COR-L47 (cell line): Measurements from ENCODE around the gene ARFGEF3.

Experiments
- DNase-seq: peaks from one replicate; lab custom pipeline; 2025; lab: John Stamatoyannopoulos, UW

ARFGEF3 gene

GRCh38 chr6:138162111-138162954 lies 594 bp downstream of the ARFGEF3 start:
- no peak for DNase-seq

- DNase-seq, result no peak
Observed at GRCh38 chr6:138162955-138163575, 1.3 kb downstream of the ARFGEF3 start.

GRCh38 chr6:138175596-138175995 lies 13.9 kb downstream of the ARFGEF3 start:
- DNase-seq, result no peak

- no peak for DNase-seq
Observed at GRCh38 chr6:138176652-138177232, 15.0 kb downstream of the ARFGEF3 start.

GRCh38 chr6:138182939-138183789 lies 21.4 kb downstream of the ARFGEF3 start:
- DNase-seq, result peak; percentile 71

GRCh38 chr6:138183790-138184134 lies 22.0 kb downstream of the ARFGEF3 start:
- no peak for DNase-seq

- no peak for DNase-seq
Observed at GRCh38 chr6:138184230-138184629, 22.5 kb downstream of the ARFGEF3 start.

GRCh38 chr6:138187156-138187555 lies 25.4 kb downstream of the ARFGEF3 start:
- no peak for DNase-seq

GRCh38 chr6:138188278-138188941 lies 26.7 kb downstream of the ARFGEF3 start:
- DNase-seq, result peak; percentile 20

GRCh38 chr6:138194287-138194686 lies 32.5 kb downstream of the ARFGEF3 start:
- no peak for DNase-seq

GRCh38 chr6:138196122-138196738 lies 34.5 kb downstream of the ARFGEF3 start:
- no peak for DNase-seq

- DNase-seq, result no peak
Observed at GRCh38 chr6:138197570-138197969, 35.8 kb downstream of the ARFGEF3 start.

- DNase-seq, result no peak
Observed at GRCh38 chr6:138198430-138199091, 36.8 kb downstream of the ARFGEF3 start.

GRCh38 chr6:138201836-138202235 lies 40.1 kb downstream of the ARFGEF3 start:
- DNase-seq, result no peak

GRCh38 chr6:138203315-138203714 lies 41.6 kb downstream of the ARFGEF3 start:
- DNase-seq, result no peak

GRCh38 chr6:138204303-138204702 lies 42.6 kb downstream of the ARFGEF3 start:
- no peak for DNase-seq

- DNase-seq, result no peak
Observed at GRCh38 chr6:138204792-138205384, 43.1 kb downstream of the ARFGEF3 start.

- no peak for DNase-seq
Observed at GRCh38 chr6:138205437-138206094, 43.8 kb downstream of the ARFGEF3 start.

GRCh38 chr6:138206862-138207261 lies 45.1 kb downstream of the ARFGEF3 start:
- no peak for DNase-seq
